HEK293 (cell line): ENCODE results near the gene KRTAP10-7.

Experiments used
- CTCF ChIP-seq: fragments of 450-650 bp; formaldehyde crosslinking; IDR thresholded peaks from 2 replicates; pipeline ENCODE4 v1.5.1; 2016; ENCODE audit warnings: missing biosample characterization, missing genetic modification characterization
- MZF1 ChIP-seq: fragments of 450-650 bp; formaldehyde crosslinking; IDR thresholded peaks from 2 replicates; pipeline ENCODE4 v1.5.1; 2017; ENCODE audit warnings: missing biosample characterization, missing genetic modification characterization, borderline replicate concordance
- ZFP3 ChIP-seq: fragments of 450-650 bp; formaldehyde crosslinking; IDR thresholded peaks from 2 replicates; pipeline ENCODE4 v1.5.1; 2016; ENCODE audit warnings: low read depth, missing biosample characterization, missing genetic modification characterization
- ZNF660 ChIP-seq: fragments of 450-650 bp; IDR thresholded peaks from 2 replicates; pipeline ENCODE4 v1.5.1; 2018; ENCODE audit warnings: missing biosample characterization, mild to moderate bottlenecking, missing genetic modification characterization

- TF ChIP-seq CTCF (tag by site-specific recombination) = no peak
- TF ChIP-seq ZNF660 (tag by site-specific recombination) = no peak
- TF ChIP-seq ZFP3 = no peak
- no peak for TF ChIP-seq MZF1 (tag by site-specific recombination)
Observed at GRCh38 chr21:44650265-44650972, 50.0 kb downstream of the KRTAP10-7 start.
